ENCODE measurements around the gene CDX4.
"Not testable (repeated sequence)": the region's sequence is repeated elsewhere in the genome, so short reads cannot be mapped to it uniquely, and the experiment has no call there.

Gene CDX4, protein sequence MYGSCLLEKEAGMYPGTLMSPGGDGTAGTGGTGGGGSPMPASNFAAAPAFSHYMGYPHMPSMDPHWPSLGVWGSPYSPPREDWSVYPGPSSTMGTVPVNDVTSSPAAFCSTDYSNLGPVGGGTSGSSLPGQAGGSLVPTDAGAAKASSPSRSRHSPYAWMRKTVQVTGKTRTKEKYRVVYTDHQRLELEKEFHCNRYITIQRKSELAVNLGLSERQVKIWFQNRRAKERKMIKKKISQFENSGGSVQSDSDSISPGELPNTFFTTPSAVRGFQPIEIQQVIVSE

DNA sequence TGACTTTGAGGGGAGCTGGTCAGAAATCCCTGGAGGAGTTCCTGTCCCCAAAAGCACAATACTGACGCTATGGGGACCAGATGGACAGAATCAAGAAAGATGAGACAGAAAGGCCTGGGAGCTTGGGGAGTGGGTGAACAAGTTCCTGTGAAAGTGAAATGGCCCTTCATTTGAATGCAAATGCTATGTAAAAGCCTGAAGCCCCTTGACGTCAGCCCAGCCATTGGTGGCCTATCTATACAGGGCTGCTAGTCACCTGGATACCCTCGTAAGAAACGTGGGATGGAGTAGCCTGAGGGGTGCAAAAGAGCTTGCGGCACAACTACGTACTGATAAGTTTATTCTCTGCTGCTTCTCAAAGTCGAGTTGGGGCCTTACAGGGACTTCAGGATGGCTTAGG is at the start of gene CDX4:
TSS of gene CDX4 (plus strand) at position 223 of the 400 bp plus-strand sequence. CDS start 201 bp downstream, outside the sequence.
- no peak for DNase-seq

DNA sequence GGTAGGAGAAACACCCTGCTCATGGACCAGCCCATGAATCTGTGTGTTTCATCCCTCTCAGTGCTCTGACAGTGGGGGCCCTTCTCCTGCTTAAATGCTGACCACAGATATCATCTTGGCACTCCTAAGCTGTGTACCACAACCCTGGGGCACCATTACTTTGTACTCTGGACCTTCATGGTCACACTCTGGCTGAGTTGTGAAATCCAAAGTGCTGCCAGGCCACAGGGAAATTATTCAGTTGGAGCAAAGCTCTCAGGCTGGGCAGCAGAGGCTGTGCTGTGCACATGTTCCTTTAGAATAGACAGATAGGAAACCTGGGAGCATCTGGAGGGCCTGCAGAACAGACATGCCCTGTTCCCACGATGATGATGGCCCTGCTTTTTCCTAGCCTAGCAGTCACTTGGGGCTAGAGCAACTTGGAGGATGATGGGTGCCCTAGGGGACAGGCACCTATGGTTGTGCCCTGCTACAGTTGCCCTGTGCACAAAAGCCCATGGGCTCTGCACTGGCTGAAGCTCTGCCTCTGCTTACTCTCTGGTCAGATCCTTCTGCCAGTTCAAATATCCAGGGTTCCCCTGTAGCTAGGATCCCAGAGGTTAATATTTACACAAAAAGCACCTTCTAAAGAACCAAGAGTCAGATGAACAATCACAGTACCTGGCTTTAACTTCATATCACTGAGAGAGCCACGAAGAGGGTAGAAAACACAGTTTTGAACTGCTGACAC is 48.5 kb upstream of the CDX4 start:
- DNase-seq = no peak

DNA sequence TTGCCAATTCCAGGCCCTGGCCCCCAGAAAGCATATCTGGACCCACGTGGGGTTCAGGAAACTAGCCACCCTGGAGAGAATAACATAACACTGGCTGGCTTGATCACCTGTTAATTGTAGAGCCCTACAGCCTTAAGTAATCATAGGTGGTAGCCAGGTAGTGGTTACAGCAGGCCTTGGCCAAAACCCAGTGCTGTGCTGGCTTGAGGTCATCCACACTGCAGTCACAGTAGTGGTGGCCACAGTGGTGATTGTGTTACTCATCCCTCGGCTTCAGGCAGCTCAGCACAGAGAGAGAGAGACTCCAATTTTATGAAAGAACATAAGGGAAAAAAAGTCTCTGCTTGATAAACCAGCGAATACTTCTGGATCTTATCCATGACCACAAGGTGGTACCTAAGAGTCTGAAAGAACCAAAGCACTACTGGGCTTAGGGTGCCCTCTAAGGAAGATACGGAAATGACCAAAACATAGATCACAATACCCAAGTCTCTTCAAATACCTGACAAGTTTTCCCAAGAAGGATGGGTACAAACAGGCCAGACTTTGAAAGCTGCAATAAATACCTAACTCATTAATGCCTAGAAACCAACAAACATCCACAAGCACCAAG is 46.6 kb upstream of the CDX4 start:
- no peak for DNase-seq

DNA sequence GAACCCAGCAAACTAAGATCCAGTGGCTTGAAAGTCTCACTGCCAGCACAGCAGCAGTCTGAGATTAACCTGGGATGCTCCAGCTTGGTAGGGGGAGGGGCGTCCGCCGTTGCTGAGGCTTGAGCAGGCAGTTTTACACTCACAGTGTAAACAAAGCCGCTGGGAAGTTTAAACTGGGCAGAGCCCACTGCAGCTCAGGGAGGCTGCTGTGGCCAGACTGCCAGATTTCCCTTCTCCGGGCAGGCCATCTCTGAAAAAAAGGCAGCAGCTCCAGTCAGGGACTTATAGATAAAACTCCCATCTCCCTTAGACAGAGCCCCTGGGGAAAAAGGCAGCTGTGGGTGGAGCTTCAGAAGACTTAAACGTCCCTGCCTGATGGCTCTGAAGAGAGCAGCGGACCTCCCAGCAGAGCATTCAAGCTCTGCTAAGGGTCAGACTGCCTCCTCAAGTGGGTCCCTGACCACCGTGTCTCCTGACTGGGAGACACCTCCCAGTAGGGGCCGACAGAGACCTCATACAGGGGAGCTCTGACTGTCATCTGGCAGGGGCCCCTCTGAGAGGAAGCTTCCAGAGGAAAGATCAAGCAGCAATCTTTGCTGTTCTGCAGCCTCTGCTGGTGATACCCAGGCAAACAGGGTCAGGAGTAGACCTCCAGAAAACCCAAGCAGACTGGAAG is 45.1 kb upstream of the CDX4 start:
- DNase-seq = no peak

DNA sequence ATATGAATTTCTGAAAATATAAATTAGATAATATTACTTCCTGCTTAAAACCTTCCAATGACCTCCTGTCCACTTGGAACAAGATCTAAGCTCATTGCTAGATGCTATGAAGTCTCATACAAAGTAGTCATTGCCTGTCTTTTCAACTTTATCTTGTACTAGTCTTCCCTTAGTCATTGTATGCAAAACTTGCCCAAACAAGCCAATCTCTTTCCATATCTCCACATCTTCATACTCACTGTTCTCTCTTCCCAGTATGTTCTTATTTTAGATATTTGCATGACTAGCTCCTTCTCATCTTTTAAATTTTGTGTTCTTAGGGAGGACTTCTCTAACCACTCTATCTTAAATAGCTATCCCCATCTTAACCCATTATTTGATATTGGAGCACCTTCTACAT is 33.9 kb upstream of the CDX4 start:
- DNase-seq = no peak

DNA sequence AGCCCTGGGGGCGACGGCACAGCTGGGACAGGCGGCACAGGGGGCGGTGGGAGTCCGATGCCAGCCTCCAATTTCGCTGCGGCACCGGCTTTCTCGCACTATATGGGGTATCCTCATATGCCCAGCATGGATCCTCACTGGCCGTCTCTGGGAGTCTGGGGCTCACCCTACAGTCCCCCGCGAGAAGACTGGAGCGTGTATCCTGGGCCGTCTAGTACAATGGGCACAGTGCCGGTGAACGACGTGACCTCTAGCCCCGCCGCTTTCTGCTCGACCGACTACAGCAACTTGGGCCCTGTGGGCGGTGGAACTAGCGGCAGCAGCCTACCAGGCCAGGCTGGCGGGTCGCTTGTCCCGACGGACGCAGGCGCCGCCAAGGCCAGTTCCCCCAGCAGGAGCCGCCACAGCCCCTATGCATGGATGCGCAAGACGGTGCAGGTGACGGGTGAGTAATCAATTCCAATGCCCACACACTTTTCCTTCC is 500 bp downstream of the CDX4 start:
- DNase-seq = no peak

DNA sequence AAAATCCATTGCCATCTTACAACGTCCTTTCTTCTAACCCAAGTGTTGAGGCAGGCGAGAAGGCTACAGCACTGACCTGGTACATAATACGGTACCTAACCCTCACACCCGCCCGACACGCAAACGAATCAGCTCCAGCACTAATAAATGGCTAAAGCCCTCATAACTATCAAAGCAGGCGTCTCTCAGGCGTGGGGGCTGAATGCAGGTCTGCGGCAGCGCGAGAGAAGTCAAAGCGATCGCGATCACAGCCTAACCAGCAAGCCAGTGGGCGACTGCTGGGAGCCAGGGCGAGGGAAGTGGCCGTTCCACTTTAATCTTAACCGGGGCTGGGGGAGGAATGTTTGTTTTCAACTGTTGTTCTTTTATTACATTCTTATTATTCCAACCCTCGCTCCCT is 1.5 kb downstream of the CDX4 start:
- DNase-seq = peak; percentile 9

DNA sequence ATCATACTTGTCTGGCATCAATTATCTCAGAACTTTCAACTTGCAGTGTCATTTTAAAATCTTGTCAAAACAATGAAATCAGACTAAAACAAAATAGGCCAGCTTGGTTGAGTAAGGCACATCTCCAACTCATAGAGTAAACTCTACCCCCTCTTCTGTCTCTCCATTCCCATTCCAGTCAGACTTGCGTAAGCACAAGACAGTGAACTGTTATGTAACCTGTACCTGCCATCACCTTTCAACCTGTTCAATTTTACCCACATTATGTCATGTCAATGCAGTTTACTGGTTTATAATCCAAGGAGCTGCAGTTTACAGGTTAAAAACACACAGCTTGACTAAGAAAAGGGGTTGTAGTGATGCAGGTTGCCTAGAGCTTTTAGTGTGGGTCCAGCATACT is 8.3 kb downstream of the CDX4 start:
- DNase-seq = no peak

DNA sequence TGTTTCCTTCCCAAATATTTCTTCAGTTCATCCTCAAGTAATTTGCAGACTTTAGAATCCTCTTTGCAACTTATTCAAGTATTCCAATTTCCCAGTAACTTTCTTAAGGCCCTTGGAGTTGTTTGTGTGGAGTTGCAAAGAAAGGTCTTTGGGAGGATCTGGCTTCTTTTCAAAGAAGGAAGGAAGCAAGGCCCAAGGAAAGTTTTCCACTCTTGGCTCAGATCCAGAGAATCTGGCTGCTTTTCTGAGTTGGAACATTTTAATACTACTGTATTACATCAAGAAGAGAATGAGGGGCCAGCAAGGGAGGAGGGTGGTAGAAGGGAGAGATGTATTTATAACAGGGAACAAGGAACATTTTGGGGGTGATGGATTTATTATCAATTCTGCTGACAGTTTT is 10.5 kb downstream of the CDX4 start:
- no peak for DNase-seq

DNA sequence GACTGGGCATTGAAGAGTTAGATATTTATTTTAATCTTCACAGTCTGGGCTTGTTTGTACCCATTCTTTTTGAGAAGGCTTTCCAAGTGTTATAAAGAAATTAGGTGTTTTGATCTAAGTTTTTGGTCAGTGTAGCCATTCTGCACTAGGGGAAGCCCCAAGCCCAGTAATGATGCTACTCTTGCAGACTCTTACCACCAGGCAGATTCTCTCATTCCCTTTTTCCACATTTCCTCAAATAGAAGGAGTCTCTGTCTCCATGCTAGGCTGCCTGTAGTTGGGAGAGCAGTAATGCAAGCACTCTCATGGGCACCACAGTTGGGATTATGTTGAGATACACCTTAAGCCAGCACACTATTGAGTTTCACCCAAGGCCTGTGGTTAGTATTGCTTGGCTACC is 21.5 kb downstream of the CDX4 start:
- DNase-seq = no peak

DNA sequence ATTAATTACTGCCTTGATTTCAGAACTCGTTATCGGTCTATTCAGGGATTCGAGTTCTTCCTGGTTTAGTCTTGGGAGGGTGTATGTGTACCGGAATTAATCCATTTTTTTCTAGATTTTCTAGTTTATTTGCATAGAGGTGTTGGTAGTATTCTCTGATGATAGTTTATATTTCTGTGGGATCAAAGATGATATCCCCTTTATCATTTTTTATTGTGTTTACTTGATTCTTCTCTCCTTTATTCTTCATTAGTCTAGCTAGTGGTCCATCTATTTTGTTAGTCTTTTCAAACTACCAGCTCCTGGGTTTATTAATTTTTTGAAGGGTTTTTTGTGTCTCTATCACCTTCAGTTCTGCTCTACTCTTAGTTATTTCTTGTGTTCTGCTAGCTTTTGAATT is 32.1 kb downstream of the CDX4 start:
- no peak for DNase-seq

DNA sequence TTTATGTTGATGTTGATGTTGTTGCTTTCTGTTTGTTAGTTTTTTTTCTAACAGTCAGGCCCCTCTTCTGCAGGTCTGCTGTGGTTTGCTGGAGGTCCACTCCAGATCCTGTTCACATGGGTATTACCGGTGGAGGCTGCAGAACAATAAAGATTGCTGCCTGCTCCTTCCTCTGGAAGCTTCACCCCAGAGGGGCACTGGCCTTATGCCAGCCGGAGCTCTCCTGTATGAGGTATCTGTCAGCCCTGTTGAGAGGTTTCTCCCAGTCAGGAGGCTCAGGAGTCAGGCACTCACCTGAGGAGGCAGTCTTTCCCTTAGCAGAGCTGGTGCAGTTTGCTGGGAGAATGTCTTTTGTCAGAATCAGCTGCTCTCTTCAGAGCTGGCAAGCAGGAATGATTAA is 34.7 kb downstream of the CDX4 start:
- DNase-seq = no peak

DNA sequence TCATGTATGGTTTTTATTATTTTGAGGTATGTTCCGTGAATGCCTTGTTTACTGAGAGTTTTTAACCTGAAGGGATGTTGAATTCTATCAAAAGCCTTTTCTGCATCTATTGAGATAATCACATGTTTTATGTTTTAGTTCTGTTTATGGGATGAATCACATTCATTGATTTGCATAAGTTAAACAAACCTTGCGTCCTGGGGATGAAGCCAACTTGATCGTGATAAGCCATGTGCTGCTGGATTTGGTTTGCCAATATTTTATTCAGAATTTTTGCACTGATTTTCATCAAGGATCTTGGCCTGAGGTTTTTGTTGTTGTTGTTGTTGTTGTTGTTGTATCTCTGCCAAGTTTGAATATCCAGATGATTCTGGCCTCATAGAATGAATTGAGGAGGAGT is 43.8 kb downstream of the CDX4 start:
- no peak for DNase-seq

DNA sequence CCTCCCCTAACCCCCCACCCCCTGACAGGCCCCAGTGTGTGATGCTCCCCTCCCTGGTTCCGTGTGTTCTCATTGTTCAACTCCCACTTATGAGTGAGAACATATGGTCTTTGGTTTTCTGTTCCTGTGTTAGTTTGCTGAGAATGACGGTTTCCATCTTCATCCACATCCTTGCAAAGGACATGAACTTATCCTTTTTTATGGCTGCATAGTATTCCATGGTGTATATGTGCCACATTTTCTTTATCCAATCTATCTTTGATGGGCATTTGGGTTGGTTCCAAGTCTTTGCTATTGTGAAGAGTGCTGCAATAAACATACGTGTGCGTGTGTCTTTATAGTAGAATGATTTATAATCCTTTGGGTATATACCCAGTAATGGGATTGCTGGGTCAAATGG is 45.3 kb downstream of the CDX4 start:
- not testable (repeated sequence) for DNase-seq

Data from NCI-H1105 treated with DMSO at 0.1 percent for 48 hours (cell line).